Erythroblast (primary cell): ENCODE results near the gene KIRREL3.

ENCODE experiments used
- GATA1 ChIP-seq: IDR thresholded peaks from 2 replicates; pipeline ENCODE4 v1.6.1; 2011; ENCODE audit warnings: low read depth, mild to moderate bottlenecking, control low read depth, low read length, moderate library complexity
- POLR2A ChIP-seq: IDR thresholded peaks from 2 replicates; pipeline ENCODE4 v1.6.1; 2011; ENCODE audit warnings: mild to moderate bottlenecking, low read length

DNA sequence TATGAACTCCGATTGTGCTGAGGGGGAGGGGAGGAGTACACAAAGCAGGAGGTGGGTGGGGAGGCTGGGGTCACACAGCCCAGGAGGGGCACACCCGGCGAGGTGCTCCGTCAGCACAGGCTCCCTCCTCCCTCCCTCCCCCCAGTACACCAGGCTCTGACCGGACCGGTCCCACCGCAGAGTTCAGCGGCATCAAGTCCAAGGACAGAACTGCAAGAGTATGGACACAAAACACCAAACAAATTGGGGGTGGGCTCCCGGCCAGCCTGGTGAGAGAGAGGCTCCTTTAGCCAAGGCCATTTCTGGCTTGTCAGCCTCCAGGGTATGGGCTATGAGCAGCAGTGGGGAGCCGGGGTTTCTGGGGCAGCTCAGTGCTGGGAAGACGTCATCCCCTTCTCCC lies 576.8 kb downstream of the KIRREL3 start:
- TF ChIP-seq POLR2A (no peak), GATA1 (no peak)
